Endothelial cell (in vitro differentiated cells): ENCODE data around the gene CD226. TPM values are rescaled to one million over a fixed set of nuclear protein-coding genes. Genes with fewer than 3 reads are reported as not detected.

ENCODE experiments used
- DNase-seq: peaks from one replicate; pipeline ENCODE4 v3.0.0; 2021; ENCODE audit warnings: low spot score
- H3K27ac Mint-ChIP-seq: one replicate; pipeline ENCODE4 v1.8.0; 2021; ENCODE audit warnings: mixed read lengths, inconsistent platforms; ENCODE audit not compliant: unreplicated experiment
- H3K27me3 Mint-ChIP-seq: one replicate; pipeline ENCODE4 v1.8.0; 2021; ENCODE audit warnings: mild to moderate bottlenecking, moderate library complexity, mixed read lengths, inconsistent platforms; ENCODE audit not compliant: unreplicated experiment
- H3K36me3 Mint-ChIP-seq: one replicate; pipeline ENCODE4 v1.8.0; 2021; ENCODE audit warnings: mild to moderate bottlenecking, low read depth, mixed read lengths, inconsistent platforms; ENCODE audit not compliant: unreplicated experiment
- H3K4me1 Mint-ChIP-seq: one replicate; pipeline ENCODE4 v1.8.0; 2021; ENCODE audit warnings: mild to moderate bottlenecking, mixed read lengths, inconsistent platforms; ENCODE audit not compliant: unreplicated experiment
- H3K4me3 Mint-ChIP-seq: one replicate; pipeline ENCODE4 v1.8.0; 2021; ENCODE audit warnings: mild to moderate bottlenecking, mixed read lengths, inconsistent platforms; ENCODE audit not compliant: unreplicated experiment
- H3K9me3 Mint-ChIP-seq: one replicate; pipeline ENCODE4 v1.8.0; 2021; ENCODE audit warnings: mixed read lengths, inconsistent platforms; ENCODE audit not compliant: unreplicated experiment
- CTCF ChIP-seq: fragments of 200-600 bp; sonication (generic); IDR thresholded peaks from one replicate; pipeline ENCODE4 v1.5.0; 2021; ENCODE audit warnings: antibody characterized with exemption; ENCODE audit not compliant: unreplicated experiment
- total RNA-seq: library from RNA; stranded (reverse); fragmentation: NEBNext Ultra II Directional; extraction: Animal tissue kit (Norgen Biotek cat#: 25700); gene quantifications from one replicate; pipeline ENCODE4 v1.2.1, GENCODE V29; 2021; ENCODE audit not compliant: unreplicated experiment

The CD226 gene
- total RNA-seq, 1 donor from 2014 or later, result 0.80 TPM

GRCh38 chr18:69898241-69898861 lies 49.3 kb downstream of the CD226 start:
- H3K9me3 Mint-ChIP-seq, result no peaks in the 10 kb centered on the region

GRCh38 chr18:69897397-69898108 lies 50.1 kb downstream of the CD226 start:
- no peaks in the 10 kb centered on the region for H3K36me3 Mint-ChIP-seq
- peaks cover 2% of the 10 kb centered on the region for H3K4me1 Mint-ChIP-seq
- no peak for TF ChIP-seq CTCF
- peaks cover 1% of the 10 kb centered on the region for H3K27me3 Mint-ChIP-seq
- no peak overlapping the region for H3K4me3 Mint-ChIP-seq
- no peak overlapping the region for H3K27ac Mint-ChIP-seq
- DNase-seq, result no peak
- H3K9me3 Mint-ChIP-seq, result no peaks in the 10 kb centered on the region

More at GRCh38 chr18:69898241-69898861, 49.3 kb downstream of the CD226 start:
- DNase-seq, result no peak
- Mint-ChIP-seq H3K27me3 (peaks cover 1% of the 10 kb centered on the region), H3K27ac (no peak overlapping the region), H3K4me1 (peaks cover 2% of the 10 kb centered on the region), H3K36me3 (no peaks in the 10 kb centered on the region), H3K4me3 (no peak overlapping the region)
- no peak for TF ChIP-seq CTCF

- no peak overlapping the region for H3K4me3 Mint-ChIP-seq
- no peak for TF ChIP-seq CTCF
- H3K27me3 Mint-ChIP-seq, result no peaks in the 10 kb centered on the region
- peaks cover 2% of the 10 kb centered on the region for H3K4me1 Mint-ChIP-seq
- no peak for DNase-seq
- no peaks in the 10 kb centered on the region for H3K36me3 Mint-ChIP-seq
- no peaks in the 10 kb centered on the region for H3K9me3 Mint-ChIP-seq
- H3K27ac Mint-ChIP-seq, result no peak overlapping the region
These were observed 52.3 kb downstream of the CD226 start for GRCh38 chr18:69895066-69896047.

DNA sequence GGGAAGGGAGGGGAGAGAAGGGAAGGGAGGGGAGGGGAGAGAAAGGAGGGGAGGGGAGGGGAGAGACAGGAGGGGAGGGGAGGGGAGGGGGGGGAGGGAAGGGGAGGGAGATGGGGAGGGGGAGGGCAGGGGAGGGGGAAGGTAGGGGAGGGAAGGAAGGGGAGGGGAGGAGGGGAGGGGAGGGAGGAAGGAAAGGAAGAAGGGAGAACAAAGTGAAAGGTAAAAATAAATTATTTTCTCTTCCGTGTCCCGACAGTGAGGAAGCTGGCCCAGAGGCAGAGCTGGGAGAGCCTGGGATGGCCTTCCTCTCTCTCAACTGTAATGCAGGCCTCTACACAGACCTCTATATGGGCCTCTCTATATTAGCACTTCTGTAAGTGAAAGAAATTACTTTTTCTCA lies 53.2 kb downstream of the CD226 start:
- H3K27ac Mint-ChIP-seq, result no peak overlapping the region
- H3K27me3 Mint-ChIP-seq, result no peaks in the 10 kb centered on the region
- H3K36me3 Mint-ChIP-seq, result no peaks in the 10 kb centered on the region
- DNase-seq, result no peak
- no peaks in the 10 kb centered on the region for H3K9me3 Mint-ChIP-seq
- no peak overlapping the region for H3K4me3 Mint-ChIP-seq
- peaks cover 2% of the 10 kb centered on the region for H3K4me1 Mint-ChIP-seq
- TF ChIP-seq CTCF, result no peak
